ENCODE data around the gene C12orf56.
"Not testable (repeated sequence)": the region's sequence is repeated elsewhere in the genome, so short reads cannot be mapped to it uniquely, and the experiment has no call there.

The C12orf56 gene

GRCh38 chr12:64385468-64385867 lies 5.1 kb downstream of the C12orf56 start:
- peak; percentile 30 to 38 for DNase-seq (ENCODE audit: low read depth in 2 of 2)

DNA sequence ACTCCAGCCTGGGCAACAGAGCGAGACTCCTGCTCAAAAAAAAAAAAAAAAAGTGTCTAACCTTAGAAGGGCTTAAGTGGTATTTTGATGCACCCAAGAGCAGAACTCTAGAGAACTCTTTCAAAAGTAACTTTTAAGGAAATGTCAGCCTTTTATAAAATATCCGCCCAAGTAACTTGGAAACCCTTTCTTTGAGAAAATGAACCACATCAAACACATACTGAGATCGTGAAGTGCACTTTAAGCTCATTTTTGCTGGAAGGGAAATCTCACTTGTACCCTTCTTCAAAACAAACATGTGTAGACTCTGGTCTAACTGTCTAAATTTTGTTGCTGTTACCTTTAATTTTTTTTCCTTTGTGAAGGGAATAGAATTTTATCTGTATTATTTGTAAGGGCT lies 5.5 kb downstream of the C12orf56 start:
- DNase-seq (ENCODE audit: low read depth in 2 of 2), result no peak

DNA sequence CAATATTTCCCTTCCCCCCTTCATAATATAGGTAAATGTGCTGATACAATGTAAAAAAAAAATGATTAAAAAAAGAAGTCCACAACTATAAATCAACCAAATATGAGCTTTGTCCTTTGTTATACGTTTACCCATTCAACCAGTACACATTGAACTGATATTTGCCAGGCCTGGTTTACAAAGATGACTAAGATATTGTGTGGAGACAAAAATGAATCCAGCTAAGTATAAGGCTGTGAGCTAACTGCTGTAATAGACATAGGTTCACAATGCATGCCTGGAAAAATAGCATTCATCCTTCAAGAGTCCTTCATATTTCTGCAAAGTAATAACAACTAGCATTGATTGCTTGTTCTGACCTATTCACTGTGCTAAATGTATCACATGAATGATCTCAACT lies 6.9 kb downstream of the C12orf56 start:
- DNase-seq (ENCODE audit: low read depth in 2 of 2), result no peak

DNA sequence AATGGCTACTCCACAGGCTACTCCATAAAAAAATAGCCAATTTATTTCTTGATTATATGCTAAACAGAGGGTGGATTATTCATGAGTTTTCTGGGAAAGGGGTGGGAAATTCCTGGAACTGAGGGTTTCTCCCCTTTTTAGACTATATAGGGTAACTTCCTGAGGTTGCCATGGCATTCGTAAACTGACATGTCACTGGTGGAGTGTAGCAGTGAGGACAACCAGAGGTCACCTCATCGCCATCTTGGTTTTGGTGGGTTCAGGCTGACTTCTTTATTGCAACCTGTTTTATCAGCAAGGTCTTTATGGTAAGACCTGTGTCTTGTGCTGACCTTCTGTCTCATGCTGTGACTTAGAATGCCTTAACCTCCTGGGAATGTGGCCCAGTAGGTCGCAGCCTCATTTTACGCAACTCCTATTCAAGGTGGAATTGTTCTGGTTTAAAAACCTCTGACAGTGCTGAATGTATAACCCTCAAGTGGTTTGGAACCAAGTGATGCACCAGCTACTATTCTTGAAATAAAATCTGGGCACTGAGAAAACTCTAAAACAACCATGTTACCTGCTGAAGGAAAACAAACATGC lies 27.7 kb downstream of the C12orf56 start:
- no peak for DNase-seq (ENCODE audit: low read depth in 2 of 2)

GRCh38 chr12:64361173-64361572 lies 29.4 kb downstream of the C12orf56 start:
- not testable (repeated sequence) for DNase-seq (ENCODE audit: low read depth in 2 of 2)

DNA sequence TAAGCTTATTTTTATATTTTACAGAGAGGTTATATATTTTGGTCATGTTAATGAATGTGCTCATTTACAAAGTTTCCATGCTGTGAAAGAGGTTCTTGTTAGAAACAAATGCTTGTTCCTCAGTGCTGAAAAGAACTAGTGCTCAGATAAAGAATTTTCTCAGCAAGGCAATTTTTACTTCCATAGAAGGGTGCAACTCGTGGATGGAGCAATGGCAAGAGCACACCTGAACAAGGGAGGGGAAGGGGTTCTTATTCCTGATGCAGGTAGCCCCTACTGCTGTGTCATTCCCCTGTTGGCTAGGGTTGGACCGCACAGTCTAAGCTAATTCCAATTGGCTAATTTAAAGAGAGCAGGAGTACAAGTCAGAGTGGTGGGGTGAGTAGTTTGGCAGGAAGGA lies 34.3 kb downstream of the C12orf56 start:
- DNase-seq (ENCODE audit: low read depth in 2 of 2), result not testable (repeated sequence)

DNA sequence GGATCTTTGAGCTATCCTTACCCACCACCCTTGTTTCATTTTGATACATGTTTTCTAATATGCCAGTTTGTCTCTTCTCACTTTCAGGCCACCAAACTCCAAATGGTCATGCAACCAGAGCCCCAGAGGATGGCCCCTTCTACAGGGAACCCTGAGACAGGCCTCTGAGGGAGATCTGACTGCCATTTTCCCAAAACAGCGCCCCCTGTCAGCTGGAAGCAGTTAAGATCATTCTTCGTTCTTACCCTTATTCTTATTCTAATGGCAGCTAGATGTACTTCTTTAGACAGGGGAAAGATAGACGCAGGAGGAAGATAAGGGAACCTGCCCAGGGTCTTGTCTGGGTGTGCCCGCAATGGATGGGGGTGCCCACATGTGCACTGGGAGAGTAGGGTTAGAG lies 38.4 kb downstream of the C12orf56 start:
- no peak for DNase-seq (ENCODE audit: low read depth in 2 of 2)

GRCh38 chr12:64351265-64351664 lies 39.3 kb downstream of the C12orf56 start:
- DNase-seq (ENCODE audit: low read depth in 2 of 2), result no peak

DNA sequence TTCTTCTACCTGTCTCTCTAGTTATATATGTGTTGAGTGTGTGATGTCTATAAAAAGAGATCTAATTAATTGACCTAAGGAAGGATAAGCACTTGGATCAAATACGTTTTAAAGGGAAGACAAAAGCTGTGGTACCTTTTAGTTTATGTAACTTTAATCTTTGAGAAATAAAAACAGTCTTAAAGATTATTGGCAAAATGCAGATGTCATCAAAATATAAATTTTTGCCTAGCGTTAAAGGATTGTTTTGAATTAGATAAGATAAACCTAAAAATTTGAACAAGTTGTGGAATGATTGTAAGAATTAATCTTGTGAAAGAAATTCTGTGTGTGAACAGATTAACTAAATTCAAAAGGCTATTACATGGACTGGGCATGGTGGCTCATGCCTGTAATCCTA lies 42.9 kb downstream of the C12orf56 start:
- DNase-seq (ENCODE audit: low read depth in 2 of 2), result no peak

- not testable (repeated sequence) for DNase-seq (ENCODE audit: low read depth in 2 of 2)
Measured at GRCh38 chr12:64344631-64345030, 45.9 kb downstream of the C12orf56 start.

GRCh38 chr12:64340546-64340945 lies 50.0 kb downstream of the C12orf56 start:
- not testable (repeated sequence) for DNase-seq (ENCODE audit: low read depth in 2 of 2)

DNA sequence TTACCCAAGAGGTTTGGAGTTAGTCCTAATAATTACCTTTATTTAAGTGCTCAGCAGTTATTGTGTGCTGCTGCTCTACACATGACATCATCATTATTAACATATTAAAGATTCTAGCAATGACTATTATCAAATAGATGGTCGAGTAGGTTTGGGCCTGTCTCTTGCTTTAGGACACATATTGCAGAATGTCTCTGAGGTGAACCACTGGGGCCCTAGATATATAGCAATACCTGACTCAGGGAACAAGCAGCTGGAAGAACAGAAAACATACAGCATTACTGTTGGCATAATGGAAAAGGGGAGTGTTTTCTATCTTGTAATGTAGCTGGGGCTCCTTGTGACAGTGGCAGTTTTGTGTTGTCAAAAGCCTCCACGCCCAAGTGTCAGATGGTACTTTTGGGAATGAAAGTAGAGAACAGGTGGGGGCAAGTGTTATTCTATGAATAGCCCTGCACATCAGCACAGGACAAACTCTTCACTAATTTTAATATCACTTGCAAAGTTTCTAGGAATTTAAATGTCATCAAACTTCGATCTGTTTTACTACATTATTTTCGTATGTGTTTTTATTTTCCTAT lies 54.6 kb downstream of the C12orf56 start:
- no peak for DNase-seq (ENCODE audit: low read depth in 2 of 2)

DNA sequence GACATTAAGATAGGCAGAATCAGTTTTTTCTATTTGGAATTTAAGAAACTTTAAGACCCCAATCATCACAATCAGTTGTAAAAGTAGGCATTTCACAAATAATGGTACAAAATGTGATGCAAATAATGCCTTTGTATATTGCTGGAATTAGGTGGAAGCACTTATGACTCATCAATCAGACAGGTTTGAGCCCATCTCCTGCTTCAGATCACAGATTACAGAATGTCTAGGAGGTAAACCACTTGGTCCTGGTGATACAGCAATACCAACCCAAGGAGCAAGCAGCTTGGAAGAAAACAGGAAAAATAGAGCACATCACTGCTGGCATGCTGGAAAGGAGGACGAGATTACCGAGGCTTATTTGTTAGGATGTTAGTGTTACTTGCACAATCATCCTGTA lies 57.6 kb downstream of the C12orf56 start:
- DNase-seq (ENCODE audit: low read depth in 2 of 2), result no peak

GRCh38 chr12:64332296-64332695 lies 58.3 kb downstream of the C12orf56 start:
- no peak for DNase-seq (ENCODE audit: low read depth in 2 of 2)

GRCh38 chr12:64329031-64329710 lies 61.4 kb downstream of the C12orf56 start:
- not testable (repeated sequence) for DNase-seq (ENCODE audit: low read depth in 2 of 2)

DNA sequence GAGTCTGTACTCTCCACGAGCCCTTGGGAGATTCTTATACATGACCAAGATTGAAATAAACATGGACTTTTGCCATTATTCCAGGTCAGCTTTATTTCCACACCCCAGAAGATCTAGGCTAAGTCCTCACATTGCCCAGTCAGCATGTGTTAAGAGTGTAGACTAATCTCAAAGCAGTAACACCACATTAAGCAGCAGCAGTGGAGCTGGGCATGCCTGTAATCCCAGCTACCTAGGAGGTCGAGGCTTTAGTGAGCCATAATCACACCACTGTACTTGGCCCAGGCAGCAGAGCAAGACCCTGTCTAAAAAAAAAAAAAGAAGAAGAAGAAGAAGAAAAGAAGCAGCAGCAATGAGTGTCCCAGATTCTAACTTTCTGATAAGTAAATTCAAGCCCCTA lies 65.5 kb downstream of the C12orf56 start:
- DNase-seq (ENCODE audit: low read depth in 2 of 2), result no peak

DNA sequence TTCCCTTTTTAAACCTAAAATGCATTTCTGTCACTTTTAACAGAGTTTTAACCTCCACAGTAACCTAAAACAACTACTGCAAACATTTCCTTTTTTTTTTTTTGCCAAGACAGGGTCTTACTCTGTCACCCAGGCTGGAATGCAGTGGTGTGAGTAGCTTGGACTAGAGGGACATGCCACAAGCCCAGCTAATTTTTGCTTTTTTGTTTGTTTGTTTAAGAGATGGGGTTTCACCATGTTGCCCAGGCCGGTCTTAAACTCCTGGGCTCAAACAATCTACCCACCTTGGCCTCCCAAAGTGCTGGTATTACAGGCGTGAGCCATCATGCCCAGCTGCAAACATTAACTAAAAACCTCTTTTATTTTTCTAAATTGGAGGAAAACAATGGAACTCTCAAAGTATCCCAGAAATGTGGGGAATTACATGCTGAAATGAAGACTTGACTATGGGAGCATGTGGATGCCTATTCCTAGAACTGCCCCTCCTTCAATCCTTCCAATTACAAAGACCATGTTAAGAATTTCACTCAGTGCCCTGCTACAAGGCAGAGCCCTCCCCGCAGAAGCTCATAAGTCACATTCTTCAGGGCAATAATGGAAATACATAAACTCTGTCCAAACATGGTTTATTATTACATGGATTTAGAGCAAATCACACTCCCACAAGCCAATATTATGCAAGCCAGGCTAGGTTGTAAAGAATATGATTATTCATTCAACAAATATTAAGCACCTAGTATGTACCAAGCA lies 66.9 kb downstream of the C12orf56 start:
- no peak for DNase-seq (ENCODE audit: low read depth in 2 of 2)

DNA sequence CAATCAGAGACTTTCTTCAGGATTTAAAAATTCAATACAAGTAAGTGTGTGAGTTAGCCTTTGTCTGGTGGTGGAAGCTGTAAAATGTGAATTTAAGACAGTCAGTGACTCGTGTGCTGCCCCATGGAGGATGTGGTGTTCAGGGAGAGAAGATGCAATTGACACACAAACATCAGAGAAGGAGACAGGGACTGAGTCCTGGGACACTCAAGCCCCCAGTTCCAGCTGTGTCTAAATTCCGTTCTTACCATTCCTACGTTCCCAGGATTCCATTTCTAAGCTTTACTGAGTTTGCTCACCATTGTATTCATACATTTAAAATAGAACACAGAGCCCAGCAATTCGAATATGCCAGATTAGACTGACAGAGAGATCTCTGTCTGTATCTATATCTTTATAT lies 67.6 kb downstream of the C12orf56 start:
- no peak for DNase-seq (ENCODE audit: low read depth in 2 of 2)

DNA sequence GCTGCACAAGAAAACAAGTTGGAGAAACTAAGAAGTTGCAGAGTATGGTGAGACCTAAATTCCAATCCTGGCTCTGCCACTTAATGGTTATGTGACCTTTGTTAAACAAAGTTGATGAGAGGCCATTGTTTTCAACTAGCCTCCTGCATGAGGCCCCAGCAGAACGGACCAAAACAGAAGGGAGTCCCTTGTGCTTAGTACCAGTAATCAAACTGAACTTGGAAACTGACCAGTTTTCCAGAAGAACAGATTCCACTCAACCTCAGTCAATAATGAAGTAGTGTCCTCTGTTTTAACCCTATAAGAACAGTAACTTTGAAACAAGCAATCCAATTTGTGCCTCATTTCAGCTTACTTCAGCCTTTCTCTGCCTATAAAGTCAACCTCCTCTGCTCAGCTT lies 69.9 kb downstream of the C12orf56 start:
- no peak for DNase-seq (ENCODE audit: low read depth in 2 of 2)

GRCh38 chr12:64319540-64320225 lies 70.9 kb downstream of the C12orf56 start:
- not testable (repeated sequence) for DNase-seq (ENCODE audit: low read depth in 2 of 2)

DNA sequence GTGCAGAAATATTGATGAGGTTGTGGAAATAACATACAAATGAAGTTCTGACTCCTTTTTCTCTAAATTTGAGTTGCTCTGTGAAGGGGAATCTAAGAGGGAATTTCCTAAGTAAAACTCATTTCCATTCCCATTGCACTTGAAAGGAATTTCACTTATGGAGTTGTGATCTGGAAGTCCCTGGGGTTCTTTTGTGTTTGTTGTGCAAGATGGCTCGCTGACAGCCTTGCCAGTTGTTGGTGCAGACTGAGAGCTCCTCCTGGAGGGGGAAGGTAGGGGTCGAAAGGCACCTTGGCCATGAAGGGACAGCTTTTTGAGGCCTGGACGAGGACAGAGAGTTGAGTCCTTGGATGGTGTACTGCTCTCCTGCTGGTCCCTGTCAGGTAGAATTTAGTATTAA lies 72.0 kb downstream of the C12orf56 start:
- no peak for DNase-seq (ENCODE audit: low read depth in 2 of 2)

- no peak for DNase-seq (ENCODE audit: low read depth in 2 of 2)
Measured at GRCh38 chr12:64311877-64312276, 78.7 kb downstream of the C12orf56 start.

Measured in stimulated activated CD4-positive, alpha-beta T cell treated with anti-CD3 and anti-CD28 coated beads, Interleukin-15, amount 100 ng/mL, for 48 hours (primary cell).